Measurements from ENCODE around the gene KRT7.

The KRT7 gene

DNA sequence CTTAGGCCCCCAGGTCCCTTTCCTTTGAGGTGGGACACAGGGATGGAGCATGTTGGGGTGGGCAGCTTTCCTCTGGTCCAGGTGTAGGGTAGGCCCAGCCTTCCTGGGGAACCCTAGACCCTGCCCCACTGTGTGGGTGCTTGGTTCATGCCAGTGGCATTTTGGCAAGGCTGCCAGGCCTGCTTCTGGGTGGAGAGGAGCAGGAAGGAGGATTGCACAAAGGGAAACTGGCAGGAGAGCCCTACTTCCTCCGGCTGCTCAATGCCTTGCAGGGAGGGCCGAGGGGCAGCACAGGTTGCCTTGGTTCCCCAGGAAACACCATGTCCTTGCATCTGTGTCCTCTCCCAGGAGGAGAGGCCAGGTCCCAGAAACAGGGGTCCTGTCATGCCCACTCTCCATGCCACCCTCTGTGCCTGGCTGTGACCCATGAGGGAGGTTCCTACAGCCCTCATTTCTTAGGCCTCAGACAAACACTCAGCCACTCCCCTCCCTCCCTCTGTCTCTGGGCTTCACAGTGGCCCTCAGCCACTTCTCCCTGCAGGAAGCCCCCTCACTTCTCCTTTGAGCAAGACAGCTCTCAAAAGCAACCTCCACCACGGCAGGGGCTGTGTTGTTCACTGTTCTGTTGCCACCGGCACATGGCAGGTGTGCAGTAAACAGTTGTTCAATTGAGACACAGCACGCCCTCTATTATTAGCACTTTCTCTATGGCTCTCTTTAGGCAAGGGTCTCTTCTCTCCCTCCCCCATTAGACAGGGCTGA, 34.4 kb upstream of the KRT7 start:
- Histone ChIP-seq H3K4me3 (replicated peaks; ENCODE audit: insufficient read depth, low read length) (no peak overlapping the region), H3K27ac (replicated peaks) (peak overlapping the region; percentile 97), H3K27me3 (ENCODE audit: insufficient read depth, poor library complexity, severe bottlenecking) (no peaks in the 10 kb centered on the region)
- TF ChIP-seq GABPA (IDR thresholded peaks at IDR 0.05; ENCODE audit: low read depth) (no peak; the same call in none of the 2 replicates), SPI1 (IDR thresholded peaks at IDR 0.05; ENCODE audit: borderline replicate concordance, low read depth) (peak; percentile 53; the same call in 1 of the 2 replicates), POLR2AphosphoS5 (IDR thresholded peaks at IDR 0.05; ENCODE audit: low read depth) (peak; percentile 33; the same call in 1 of the 2 replicates)
- DNase-seq (ENCODE audit: low read depth in 1 of 2, low spot score in 1 of 2) = peak; percentile 72 to 92

DNA sequence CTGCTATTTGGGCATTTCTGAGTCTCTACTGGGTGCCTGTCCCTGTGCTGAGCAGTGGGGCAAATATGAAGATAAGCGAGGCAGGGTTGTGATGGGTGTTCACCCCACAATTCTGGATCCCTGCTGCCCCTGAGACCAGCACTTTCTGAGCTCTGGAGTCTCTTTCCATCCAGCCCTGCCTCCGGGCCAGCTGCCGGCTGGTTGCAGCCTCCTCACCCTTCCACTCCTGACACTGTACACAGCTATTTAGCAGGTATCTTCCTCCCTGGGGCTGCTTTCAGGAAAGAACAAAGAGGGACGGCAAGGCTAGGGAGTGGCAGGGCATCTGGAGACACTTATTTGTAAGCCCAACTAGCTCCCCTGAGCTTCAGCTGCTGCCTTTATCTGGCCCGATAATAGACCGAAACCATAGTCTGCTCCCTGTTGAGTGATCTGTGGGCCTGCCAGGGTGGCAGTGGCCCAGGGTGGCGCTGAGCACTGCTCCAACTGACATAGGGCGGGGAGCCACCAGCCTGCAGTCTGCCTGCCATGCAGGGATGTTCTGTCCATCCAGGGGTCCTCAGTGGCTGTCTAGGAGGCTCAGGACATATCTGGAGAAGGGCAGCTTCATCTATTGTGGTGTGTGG, 33.6 kb upstream of the KRT7 start:
- no peak for DNase-seq (ENCODE audit: low read depth in 1 of 2, low spot score in 1 of 2)
- Histone ChIP-seq H3K27me3 (ENCODE audit: insufficient read depth, poor library complexity, severe bottlenecking) (no peaks in the 10 kb centered on the region), H3K4me3 (replicated peaks; ENCODE audit: insufficient read depth, low read length) (no peak overlapping the region), H3K27ac (replicated peaks) (peak overlapping the region; percentile 97)
- TF ChIP-seq, protein P1, sequence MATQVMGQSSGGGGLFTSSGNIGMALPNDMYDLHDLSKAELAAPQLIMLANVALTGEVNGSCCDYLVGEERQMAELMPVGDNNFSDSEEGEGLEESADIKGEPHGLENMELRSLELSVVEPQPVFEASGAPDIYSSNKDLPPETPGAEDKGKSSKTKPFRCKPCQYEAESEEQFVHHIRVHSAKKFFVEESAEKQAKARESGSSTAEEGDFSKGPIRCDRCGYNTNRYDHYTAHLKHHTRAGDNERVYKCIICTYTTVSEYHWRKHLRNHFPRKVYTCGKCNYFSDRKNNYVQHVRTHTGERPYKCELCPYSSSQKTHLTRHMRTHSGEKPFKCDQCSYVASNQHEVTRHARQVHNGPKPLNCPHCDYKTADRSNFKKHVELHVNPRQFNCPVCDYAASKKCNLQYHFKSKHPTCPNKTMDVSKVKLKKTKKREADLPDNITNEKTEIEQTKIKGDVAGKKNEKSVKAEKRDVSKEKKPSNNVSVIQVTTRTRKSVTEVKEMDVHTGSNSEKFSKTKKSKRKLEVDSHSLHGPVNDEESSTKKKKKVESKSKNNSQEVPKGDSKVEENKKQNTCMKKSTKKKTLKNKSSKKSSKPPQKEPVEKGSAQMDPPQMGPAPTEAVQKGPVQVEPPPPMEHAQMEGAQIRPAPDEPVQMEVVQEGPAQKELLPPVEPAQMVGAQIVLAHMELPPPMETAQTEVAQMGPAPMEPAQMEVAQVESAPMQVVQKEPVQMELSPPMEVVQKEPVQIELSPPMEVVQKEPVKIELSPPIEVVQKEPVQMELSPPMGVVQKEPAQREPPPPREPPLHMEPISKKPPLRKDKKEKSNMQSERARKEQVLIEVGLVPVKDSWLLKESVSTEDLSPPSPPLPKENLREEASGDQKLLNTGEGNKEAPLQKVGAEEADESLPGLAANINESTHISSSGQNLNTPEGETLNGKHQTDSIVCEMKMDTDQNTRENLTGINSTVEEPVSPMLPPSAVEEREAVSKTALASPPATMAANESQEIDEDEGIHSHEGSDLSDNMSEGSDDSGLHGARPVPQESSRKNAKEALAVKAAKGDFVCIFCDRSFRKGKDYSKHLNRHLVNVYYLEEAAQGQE (IDR thresholded peaks at IDR 0.05; ENCODE audit: insufficient replicate concordance, low read depth) = no peak
- TF ChIP-seq POLR2AphosphoS5 (IDR thresholded peaks at IDR 0.05; ENCODE audit: low read depth) (no peak), GABPA (IDR thresholded peaks at IDR 0.05; ENCODE audit: low read depth) (no peak), SPI1 (IDR thresholded peaks at IDR 0.05; ENCODE audit: borderline replicate concordance, low read depth) (no peak)
- TF ChIP-seq, protein P2, sequence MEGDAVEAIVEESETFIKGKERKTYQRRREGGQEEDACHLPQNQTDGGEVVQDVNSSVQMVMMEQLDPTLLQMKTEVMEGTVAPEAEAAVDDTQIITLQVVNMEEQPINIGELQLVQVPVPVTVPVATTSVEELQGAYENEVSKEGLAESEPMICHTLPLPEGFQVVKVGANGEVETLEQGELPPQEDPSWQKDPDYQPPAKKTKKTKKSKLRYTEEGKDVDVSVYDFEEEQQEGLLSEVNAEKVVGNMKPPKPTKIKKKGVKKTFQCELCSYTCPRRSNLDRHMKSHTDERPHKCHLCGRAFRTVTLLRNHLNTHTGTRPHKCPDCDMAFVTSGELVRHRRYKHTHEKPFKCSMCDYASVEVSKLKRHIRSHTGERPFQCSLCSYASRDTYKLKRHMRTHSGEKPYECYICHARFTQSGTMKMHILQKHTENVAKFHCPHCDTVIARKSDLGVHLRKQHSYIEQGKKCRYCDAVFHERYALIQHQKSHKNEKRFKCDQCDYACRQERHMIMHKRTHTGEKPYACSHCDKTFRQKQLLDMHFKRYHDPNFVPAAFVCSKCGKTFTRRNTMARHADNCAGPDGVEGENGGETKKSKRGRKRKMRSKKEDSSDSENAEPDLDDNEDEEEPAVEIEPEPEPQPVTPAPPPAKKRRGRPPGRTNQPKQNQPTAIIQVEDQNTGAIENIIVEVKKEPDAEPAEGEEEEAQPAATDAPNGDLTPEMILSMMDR (IDR thresholded peaks at IDR 0.05; ENCODE audit: insufficient read depth, low read length) = no peak

DNA sequence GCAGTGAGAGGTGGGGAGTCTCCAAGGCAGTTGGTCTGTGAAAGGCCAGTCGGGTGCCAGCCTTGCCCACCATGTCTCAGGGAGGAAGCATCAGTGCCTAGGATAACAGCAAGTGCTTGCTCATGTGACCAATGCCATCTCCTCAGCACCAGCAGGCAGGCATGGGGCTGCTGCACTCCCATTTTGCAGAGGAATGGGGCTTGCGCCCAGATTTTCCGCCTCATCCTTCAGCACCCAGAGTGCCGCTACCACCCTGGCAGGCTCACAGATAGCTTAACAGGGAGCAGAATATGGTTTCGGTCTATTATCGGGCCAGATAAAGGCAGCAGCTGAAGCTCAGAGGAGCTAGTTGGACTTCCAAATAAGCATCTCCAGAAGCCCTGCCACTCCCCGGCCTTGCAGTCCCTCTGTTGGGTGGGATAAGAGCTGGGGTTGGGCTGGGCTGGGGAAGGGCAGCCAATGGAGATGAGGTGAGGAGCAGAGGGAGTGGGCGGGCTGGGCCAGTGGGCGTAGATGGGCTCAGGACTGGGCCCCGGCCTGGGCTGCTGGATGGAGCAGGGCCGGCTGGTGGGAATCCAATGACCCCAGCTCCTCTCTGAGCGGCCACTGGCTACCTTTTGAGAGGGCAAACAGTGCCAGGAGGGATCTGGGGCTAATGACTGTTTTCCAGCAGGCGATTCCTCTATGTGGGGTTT, 32.8 kb upstream of the KRT7 start:
- Histone ChIP-seq H3K27ac (replicated peaks) (peak overlapping the region; percentile 97), H3K4me3 (replicated peaks; ENCODE audit: insufficient read depth, low read length) (no peak overlapping the region), H3K27me3 (ENCODE audit: insufficient read depth, poor library complexity, severe bottlenecking) (no peaks in the 10 kb centered on the region)
- DNase-seq (ENCODE audit: low read depth in 1 of 2, low spot score in 1 of 2) = no peak
- TF ChIP-seq, protein P1 (IDR thresholded peaks at IDR 0.05; ENCODE audit: insufficient replicate concordance, low read depth) = no peak
- TF ChIP-seq POLR2AphosphoS5 (IDR thresholded peaks at IDR 0.05; ENCODE audit: low read depth) (no peak), GABPA (IDR thresholded peaks at IDR 0.05; ENCODE audit: low read depth) (no peak), SPI1 (IDR thresholded peaks at IDR 0.05; ENCODE audit: borderline replicate concordance, low read depth) (no peak)
- TF ChIP-seq, protein P2 (IDR thresholded peaks at IDR 0.05; ENCODE audit: insufficient read depth, low read length) = no peak
